NCI-H460 (cell line): ENCODE data around the gene NOTUM. TPM values are rescaled to one million over a fixed set of nuclear protein-coding genes. Genes with fewer than 3 reads are reported as not detected.
A peak's percentile ranks its signal among the peaks of the same experiment; 100 is the strongest.

Experiments used
- DNase-seq: peaks from one replicate; pipeline ENCODE4 v3.0.0-alpha.2; 2016; ENCODE audit warnings: low read depth; ENCODE audit errors: extremely low read depth
- total RNA-seq: library from RNA; depleted of rRNA; stranded (reverse); fragments of >200 nt; shearing (Covaris generic); gene quantifications from 2 replicates; pipeline ENCODE4 v1.2.3, GENCODE V29; 2014

Gene NOTUM
- total RNA-seq, 1 experiment from 2014 or later, result 0.15 TPM

GRCh38 chr17:81941484-81942166, 19.4 kb downstream of the NOTUM start:
- no peak for DNase-seq

- no peak for DNase-seq
Observed at GRCh38 chr17:81940538-81941483, 20.2 kb downstream of the NOTUM start.

- no peak for DNase-seq
Observed at GRCh38 chr17:81939881-81940385, 21.1 kb downstream of the NOTUM start.

- no peak for DNase-seq
Observed at GRCh38 chr17:81939218-81939617, 21.8 kb downstream of the NOTUM start.

GRCh38 chr17:81935709-81936084, 25.3 kb downstream of the NOTUM start:
- no peak for DNase-seq

- no peak for DNase-seq
Observed at GRCh38 chr17:81934850-81935708, 25.9 kb downstream of the NOTUM start.

GRCh38 chr17:81934098-81934757, 26.8 kb downstream of the NOTUM start:
- DNase-seq, result no peak

GRCh38 chr17:81933178-81933699, 27.7 kb downstream of the NOTUM start:
- no peak for DNase-seq

- DNase-seq, result no peak
Observed at GRCh38 chr17:81932333-81932983, 28.5 kb downstream of the NOTUM start.

GRCh38 chr17:81931557-81932332, 29.2 kb downstream of the NOTUM start:
- no peak for DNase-seq

GRCh38 chr17:81931189-81931556, 29.8 kb downstream of the NOTUM start:
- no peak for DNase-seq

- no peak for DNase-seq
Observed at GRCh38 chr17:81930142-81931125, 30.6 kb downstream of the NOTUM start.

- no peak for DNase-seq
Observed at GRCh38 chr17:81929253-81930141, 31.5 kb downstream of the NOTUM start.

- DNase-seq, result no peak
Observed at GRCh38 chr17:81928544-81929252, 32.3 kb downstream of the NOTUM start.

- peak; percentile 92 for DNase-seq
Observed at GRCh38 chr17:81927653-81928543, 33.1 kb downstream of the NOTUM start, which contains the start of gene MAFG. Gene MAFG, minus strand, starts transcription at chr17:81927735. Its CDS starts 4,550 bp downstream, at chr17:81923185.
